ENCODE data around the gene OR2T6.

DNA sequence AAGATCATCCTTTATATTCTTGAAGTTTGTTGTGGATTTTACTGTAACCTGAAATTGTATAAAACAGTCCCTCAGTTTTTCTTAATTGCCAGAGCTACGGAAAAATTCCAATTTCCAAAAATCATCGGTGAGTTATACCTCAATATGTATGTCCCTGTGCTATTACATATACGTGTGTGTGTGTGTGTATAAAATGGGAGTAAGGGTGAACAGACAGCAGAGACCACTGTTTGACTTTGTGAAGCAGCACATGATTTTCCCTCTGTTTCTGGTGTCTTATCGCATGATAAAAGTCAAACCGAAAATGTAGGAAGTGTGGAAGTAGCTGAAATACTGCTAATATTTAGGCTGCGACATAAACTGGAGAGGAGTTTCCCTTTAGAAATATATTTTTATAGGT is 28.5 kb downstream of the OR2T6 start:
- TF ChIP-seq, protein P1, sequence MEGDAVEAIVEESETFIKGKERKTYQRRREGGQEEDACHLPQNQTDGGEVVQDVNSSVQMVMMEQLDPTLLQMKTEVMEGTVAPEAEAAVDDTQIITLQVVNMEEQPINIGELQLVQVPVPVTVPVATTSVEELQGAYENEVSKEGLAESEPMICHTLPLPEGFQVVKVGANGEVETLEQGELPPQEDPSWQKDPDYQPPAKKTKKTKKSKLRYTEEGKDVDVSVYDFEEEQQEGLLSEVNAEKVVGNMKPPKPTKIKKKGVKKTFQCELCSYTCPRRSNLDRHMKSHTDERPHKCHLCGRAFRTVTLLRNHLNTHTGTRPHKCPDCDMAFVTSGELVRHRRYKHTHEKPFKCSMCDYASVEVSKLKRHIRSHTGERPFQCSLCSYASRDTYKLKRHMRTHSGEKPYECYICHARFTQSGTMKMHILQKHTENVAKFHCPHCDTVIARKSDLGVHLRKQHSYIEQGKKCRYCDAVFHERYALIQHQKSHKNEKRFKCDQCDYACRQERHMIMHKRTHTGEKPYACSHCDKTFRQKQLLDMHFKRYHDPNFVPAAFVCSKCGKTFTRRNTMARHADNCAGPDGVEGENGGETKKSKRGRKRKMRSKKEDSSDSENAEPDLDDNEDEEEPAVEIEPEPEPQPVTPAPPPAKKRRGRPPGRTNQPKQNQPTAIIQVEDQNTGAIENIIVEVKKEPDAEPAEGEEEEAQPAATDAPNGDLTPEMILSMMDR (IDR thresholded peaks at IDR 0.05), result no peak
- TF ChIP-seq POLR2A (IDR thresholded peaks at IDR 0.05; ENCODE audit: low read depth), result no peak
